CD4-positive, alpha-beta memory T cell (primary cell): ENCODE results near the gene FLT4. TPM values are rescaled to one million over a fixed set of nuclear protein-coding genes. Genes with fewer than 3 reads are reported as not detected.
"Not testable (repeated sequence)": the region's sequence is repeated elsewhere in the genome, so short reads cannot be mapped to it uniquely, and the experiment has no call there.

Experiments used
- CTCF ChIA-PET: fragments of 350-600 bp; sonication (Branson Sonifier 250); formaldehyde crosslinking; loops from one replicate; lab custom pipeline; 2021; ENCODE audit warnings: inconsistent platforms; ENCODE audit not compliant: partially characterized antibody; lab: Charles Lee
- POLR2A ChIA-PET: fragments of 350-600 bp; sonication (Branson Sonifier 250); formaldehyde crosslinking; loops from one replicate; lab custom pipeline; 2021; ENCODE audit not compliant: partially characterized antibody; lab: Charles Lee
- DNase-seq, 5 donors: peaks; one replicate each; pipeline versions ENCODE4 v3.0.0 to v3.0.0-alpha.2; 2020 to 2022; ENCODE audit warnings: mixed read lengths in 1 of 5
- H3K27ac ChIP-seq: one replicate; pipeline ENCODE4 v1.7.0; 2013; ENCODE audit warnings: low read depth, low read length
- H3K27me3 ChIP-seq: 2 replicates; pipeline ENCODE4 v1.7.0; 2013; ENCODE audit warnings: mild to moderate bottlenecking, low read length, moderate library complexity; ENCODE audit not compliant: insufficient read depth
- H3K36me3 ChIP-seq: 2 replicates; pipeline ENCODE4 v1.7.0; 2013; ENCODE audit warnings: mild to moderate bottlenecking, low read length, moderate library complexity; ENCODE audit not compliant: insufficient read depth
- H3K4me1 ChIP-seq: 2 replicates; pipeline ENCODE4 v1.7.0; 2013; ENCODE audit warnings: mild to moderate bottlenecking, low read length, moderate library complexity; ENCODE audit not compliant: insufficient read depth
- H3K4me3 ChIP-seq, 2 donors: one replicate each; pipeline ENCODE4 v1.7.0; 2013; ENCODE audit warnings: low read length in 2 of 2, mild to moderate bottlenecking in 1 of 2
- H3K9me3 ChIP-seq, 2 donors: one replicate each; pipeline ENCODE4 v1.7.0; 2013; ENCODE audit warnings: low read length in 2 of 2, control low read depth in 1 of 2; ENCODE audit not compliant: control insufficient read depth in 1 of 2
- H3K27ac Mint-ChIP-seq, 7 donors: one replicate each; pipeline ENCODE4 v1.8.0; 2020 to 2021; ENCODE audit warnings: mixed read lengths in 7 of 7, mild to moderate bottlenecking in 6 of 7, inconsistent platforms in 3 of 7, moderate library complexity in 3 of 7
- H3K27me3 Mint-ChIP-seq, 2 donors: one replicate each; pipeline ENCODE4 v1.8.0; 2020 to 2021; ENCODE audit warnings: mixed read lengths in 2 of 2
- H3K36me3 Mint-ChIP-seq, 2 donors: one replicate each; pipeline ENCODE4 v1.8.0; 2020 to 2021; ENCODE audit warnings: mixed read lengths in 2 of 2, inconsistent platforms in 1 of 2, mild to moderate bottlenecking in 1 of 2
- H3K4me1 Mint-ChIP-seq, 4 donors: one replicate each; pipeline ENCODE4 v1.8.0; 2020 to 2021; ENCODE audit warnings: mixed read lengths in 4 of 4, mild to moderate bottlenecking in 1 of 4
- H3K4me3 Mint-ChIP-seq, 8 donors: one replicate each; pipeline ENCODE4 v1.8.0; 2020 to 2021; ENCODE audit warnings: mixed read lengths in 8 of 8, mild to moderate bottlenecking in 7 of 8, moderate library complexity in 6 of 8, inconsistent platforms in 3 of 8
- H3K9me3 Mint-ChIP-seq, 8 donors: one replicate each; pipeline ENCODE4 v1.8.0; 2020 to 2021; ENCODE audit warnings: mixed read lengths in 8 of 8, mild to moderate bottlenecking in 5 of 8, inconsistent platforms in 3 of 8, moderate library complexity in 1 of 8
- intact Hi-C: fragments of 100-400 bp; cut with micrococcal nuclease; formaldehyde crosslinking; loops from one replicate; pipeline ENCODE4 v1.15.1; 2023
- polyA plus RNA-seq, 2 donors: library from polyadenylated mRNA; unstranded; fragments of 300-500 nt; fragmentation: Illumina TruSeq; gene quantifications; one replicate each; pipeline ENCODE4 v1.2.3, GENCODE V29; 2021
- total RNA-seq, 2 experiments: library from RNA; stranded (reverse); gene quantifications; one replicate each; pipeline ENCODE4 v1.2.3, GENCODE V29; 2021

FLT4 gene
- total and polyA plus RNA-seq, 4 experiments from 2014 or later: 1.2 to 10.3 (median 6.9) TPM; not detected in 1

GRCh38 chr5:180658774-180659564 is 9.6 kb upstream of the FLT4 start:
- no peak for DNase-seq
- intact Hi-C loops: no loop called here
- Mint-ChIP-seq H3K27ac (no peak overlapping the region), H3K4me1 (peaks cover 0 to 2% (median 0%) of the 10 kb centered on the region in 4 donors), H3K9me3 (no peaks in the 10 kb centered on the region), H3K36me3 (no peaks in the 10 kb centered on the region), H3K4me3 (peak overlapping the region in 2 of 8 donors; percentile 18 to 24), H3K27me3 (peaks cover 25 to 28% of the 10 kb centered on the region in 2 donors)
- CTCF ChIA-PET: no interaction called here
- POLR2A ChIA-PET: no interaction called here
- no peaks in the 10 kb centered on the region for H3K36me3 ChIP-seq
- H3K27ac ChIP-seq: no peak overlapping the region
- no peaks in the 10 kb centered on the region for H3K27me3 ChIP-seq
- no peaks in the 10 kb centered on the region for H3K4me1 ChIP-seq
- H3K4me3 ChIP-seq: no peak overlapping the region
- no peaks in the 10 kb centered on the region for H3K9me3 ChIP-seq

GRCh38 chr5:180655243-180655642 is 5.8 kb upstream of the FLT4 start:
- H3K9me3 ChIP-seq, DNase-seq, H3K27ac ChIP-seq, POLR2A ChIA-PET, H3K4me1 Mint-ChIP-seq, H3K9me3 Mint-ChIP-seq, H3K36me3 Mint-ChIP-seq, intact Hi-C loops, H3K4me3 ChIP-seq, H3K4me1 ChIP-seq, H3K4me3 Mint-ChIP-seq, H3K36me3 ChIP-seq: not testable (repeated sequence)
- CTCF ChIA-PET: interaction anchor here (1.3 kb wide), 1 partner anchor 63 kb away, joined by 4 read pairs; no protein-coding TSS in a partner anchor
- Mint-ChIP-seq H3K27me3 (peaks cover 32% of the 10 kb centered on the region in 2 donors), H3K27ac (peak overlapping the region in 1 of 7 donors; percentile 68)
- H3K27me3 ChIP-seq: peaks cover 12% of the 10 kb centered on the region

GRCh38 chr5:180652771-180653170 is 3.4 kb upstream of the FLT4 start:
- peaks cover 12% of the 10 kb centered on the region for H3K27me3 ChIP-seq
- H3K4me1 ChIP-seq: no peaks in the 10 kb centered on the region
- H3K9me3 Mint-ChIP-seq: peaks cover 0 to 2% (median 0%) of the 10 kb centered on the region in 8 donors
- ChIA-PET CTCF (no interaction called here), POLR2A (no interaction called here)
- H3K9me3 ChIP-seq: no peaks in the 10 kb centered on the region
- H3K4me1 Mint-ChIP-seq: peaks cover 4 to 18% (median 13%) of the 10 kb centered on the region in 4 donors
- no peaks in the 10 kb centered on the region for H3K36me3 ChIP-seq
- no peak overlapping the region for H3K27ac ChIP-seq
- H3K4me3 ChIP-seq: no peak overlapping the region
- intact Hi-C loops: no loop called here
- peaks cover 0 to 4% of the 10 kb centered on the region in 2 donors for H3K36me3 Mint-ChIP-seq
- H3K27me3 Mint-ChIP-seq: peaks cover 33 to 34% of the 10 kb centered on the region in 2 donors
- peak overlapping the region in 1 of 8 donors; percentile 6 for H3K4me3 Mint-ChIP-seq
- no peak for DNase-seq
- H3K27ac Mint-ChIP-seq: peak overlapping the region in 1 of 7 donors; percentile 42

DNA sequence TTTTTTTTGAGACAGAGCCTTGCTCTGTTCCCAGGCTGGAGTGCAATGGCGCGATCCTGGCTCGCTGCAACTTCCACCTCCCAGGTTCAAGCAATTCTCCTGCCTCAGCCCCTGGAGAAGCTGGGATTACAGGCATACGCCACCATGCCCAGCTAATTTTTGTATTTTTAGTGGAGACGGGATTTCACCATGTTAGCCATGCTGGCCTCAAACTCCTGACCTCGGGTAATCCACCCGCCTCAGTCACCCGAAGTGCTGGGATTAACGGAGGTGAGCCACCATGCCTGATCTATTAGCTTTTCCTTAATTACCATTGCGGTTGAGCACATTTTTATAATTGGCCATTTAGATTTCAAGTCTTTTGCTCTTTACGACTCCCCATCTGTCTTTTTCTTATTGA is 2.9 kb upstream of the FLT4 start:
- Histone ChIP-seq H3K4me1 (no peaks in the 10 kb centered on the region), H3K36me3 (no peaks in the 10 kb centered on the region), H3K27ac (no peak overlapping the region), H3K27me3 (peaks cover 12% of the 10 kb centered on the region), H3K9me3 (no peaks in the 10 kb centered on the region), H3K4me3 (no peak overlapping the region)
- Mint-ChIP-seq H3K9me3 (peaks cover 0 to 2% (median 0%) of the 10 kb centered on the region in 8 donors), H3K4me1 (peaks cover 4 to 18% (median 13%) of the 10 kb centered on the region in 4 donors), H3K27ac (no peak overlapping the region), H3K4me3 (peak overlapping the region in 1 of 8 donors; percentile 6), H3K27me3 (peaks cover 36% of the 10 kb centered on the region in 2 donors), H3K36me3 (peaks cover 0 to 4% of the 10 kb centered on the region in 2 donors)
- DNase-seq: no peak
- CTCF ChIA-PET: no interaction called here
- intact Hi-C loops: no loop called here
- POLR2A ChIA-PET: no interaction called here

GRCh38 chr5:180648658-180649296 is 623 bp downstream of the FLT4 start:
- Mint-ChIP-seq H3K9me3 (peaks cover 0 to 2% (median 0%) of the 10 kb centered on the region in 8 donors), H3K4me1 (peaks cover 4 to 18% (median 13%) of the 10 kb centered on the region in 4 donors), H3K27ac (peak overlapping the region in 1 of 7 donors; percentile 55), H3K4me3 (peak overlapping the region; percentile 63 to 84 (median 80)), H3K27me3 (peaks cover 29 to 31% of the 10 kb centered on the region in 2 donors), H3K36me3 (peaks cover 0 to 4% of the 10 kb centered on the region in 2 donors)
- Histone ChIP-seq H3K36me3 (no peaks in the 10 kb centered on the region), H3K4me1 (no peaks in the 10 kb centered on the region), H3K27me3 (peaks cover 12% of the 10 kb centered on the region), H3K4me3 (no peak overlapping the region), H3K27ac (no peak overlapping the region), H3K9me3 (no peaks in the 10 kb centered on the region)
- POLR2A ChIA-PET: no interaction called here
- intact Hi-C loops: no loop called here
- DNase-seq: peak in 2 of 5 donors; percentile 9 to 14
- CTCF ChIA-PET: no interaction called here

DNA sequence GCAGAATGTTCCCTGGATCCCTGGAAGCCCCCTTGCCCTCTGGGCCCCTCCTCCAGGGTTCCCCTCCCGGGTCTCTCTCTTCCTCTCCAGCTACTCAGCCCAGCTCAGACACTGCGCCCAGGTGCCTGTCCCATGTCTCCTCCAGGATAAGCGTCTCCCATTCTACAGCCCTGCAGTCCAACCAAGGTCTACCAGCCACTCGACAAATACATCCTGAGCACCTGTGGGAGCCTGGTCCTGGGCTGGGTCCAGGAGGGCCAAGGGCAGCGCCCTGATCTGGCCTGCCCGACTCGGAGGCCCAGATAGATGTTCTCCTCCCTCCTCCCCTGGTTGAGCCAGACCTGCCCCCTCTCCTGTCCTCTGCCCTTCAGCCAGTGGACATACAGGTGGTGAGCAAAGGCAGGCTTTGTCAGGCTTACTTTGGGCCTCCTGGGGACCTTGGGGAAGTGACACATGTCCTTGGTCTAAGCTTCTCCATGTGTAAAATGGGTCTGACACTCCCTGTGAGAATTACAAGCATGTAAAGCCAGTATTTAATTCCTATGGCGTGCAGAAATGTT is 1.4 kb downstream of the FLT4 start:
- peaks cover 0 to 2% (median 0%) of the 10 kb centered on the region in 8 donors for H3K9me3 Mint-ChIP-seq
- no peak overlapping the region for H3K27ac ChIP-seq
- ChIA-PET CTCF (no interaction called here), POLR2A (no interaction called here)
- peak overlapping the region in 2 of 7 donors; percentile 19 to 55 for H3K27ac Mint-ChIP-seq
- intact Hi-C loops: no loop called here
- H3K9me3 ChIP-seq: no peaks in the 10 kb centered on the region
- H3K4me1 ChIP-seq: no peaks in the 10 kb centered on the region
- peaks cover 0 to 4% of the 10 kb centered on the region in 2 donors for H3K36me3 Mint-ChIP-seq
- H3K4me3 ChIP-seq: no peak overlapping the region
- H3K4me3 Mint-ChIP-seq: peak overlapping the region; percentile 63 to 84 (median 80)
- DNase-seq: no peak
- H3K4me1 Mint-ChIP-seq: peaks cover 4 to 18% (median 13%) of the 10 kb centered on the region in 4 donors
- H3K27me3 Mint-ChIP-seq: peaks cover 28 to 31% of the 10 kb centered on the region in 2 donors
- H3K27me3 ChIP-seq: peaks cover 12% of the 10 kb centered on the region
- H3K36me3 ChIP-seq: no peaks in the 10 kb centered on the region

GRCh38 chr5:180647465-180647864 is 1.9 kb downstream of the FLT4 start:
- Histone ChIP-seq H3K36me3 (no peaks in the 10 kb centered on the region), H3K27ac (no peak overlapping the region), H3K27me3 (peaks cover 12% of the 10 kb centered on the region), H3K9me3 (no peaks in the 10 kb centered on the region), H3K4me1 (no peaks in the 10 kb centered on the region), H3K4me3 (no peak overlapping the region)
- ChIA-PET CTCF (no interaction called here), POLR2A (no interaction called here)
- intact Hi-C loops: no loop called here
- H3K27me3 Mint-ChIP-seq: peaks cover 23 to 29% of the 10 kb centered on the region in 2 donors
- H3K4me1 Mint-ChIP-seq: peaks cover 4 to 18% (median 13%) of the 10 kb centered on the region in 4 donors
- H3K36me3 Mint-ChIP-seq: peaks cover 0 to 4% of the 10 kb centered on the region in 2 donors
- H3K27ac Mint-ChIP-seq: no peak overlapping the region
- H3K4me3 Mint-ChIP-seq: peak overlapping the region in 6 of 8 donors; percentile 7 to 84 (median 60)
- DNase-seq: no peak
- H3K9me3 Mint-ChIP-seq: peaks cover 0 to 2% (median 0%) of the 10 kb centered on the region in 8 donors
